IPS-18c (cell line): ENCODE results near the gene TDRD9.
A peak's percentile ranks its signal among the peaks of the same experiment; 100 is the strongest.

ENCODE experiments used
- H3K4me3 ChIP-seq: 2 replicates; pipeline ENCODE4 v1.7.0; 2013; ENCODE audit warnings: low read depth, mild to moderate bottlenecking, low read length, moderate library complexity; ENCODE audit not compliant: insufficient read depth
- H3K9me3 ChIP-seq: one replicate; pipeline ENCODE4 v1.6.1; 2013; ENCODE audit warnings: mild to moderate bottlenecking, low read length, moderate library complexity; ENCODE audit not compliant: control insufficient read depth, insufficient read depth

Gene TDRD9

GRCh38 chr14:104066279-104066678 lies 138.0 kb downstream of the TDRD9 start:
- Histone ChIP-seq H3K9me3 (peaks cover 15% of the 10 kb centered on the region), H3K4me3 (no peak overlapping the region; the same call in 1 of the 2 replicates)

GRCh38 chr14:104066719-104067295 lies 138.6 kb downstream of the TDRD9 start:
- no peak overlapping the region for H3K4me3 ChIP-seq
- H3K9me3 ChIP-seq: peaks cover 15% of the 10 kb centered on the region

GRCh38 chr14:104069541-104069940 lies 141.3 kb downstream of the TDRD9 start:
- Histone ChIP-seq H3K9me3 (peaks cover 19% of the 10 kb centered on the region), H3K4me3 (no peak overlapping the region)

GRCh38 chr14:104072586-104072985 lies 144.3 kb downstream of the TDRD9 start:
- Histone ChIP-seq H3K9me3 (peaks cover 9% of the 10 kb centered on the region), H3K4me3 (no peak overlapping the region)

GRCh38 chr14:104073764-104074163 lies 145.5 kb downstream of the TDRD9 start:
- peaks cover 6% of the 10 kb centered on the region for H3K9me3 ChIP-seq

GRCh38 chr14:104075530-104076151 lies 147.4 kb downstream of the TDRD9 start:
- H3K4me3 ChIP-seq: no peak overlapping the region
- H3K9me3 ChIP-seq: peaks cover 6% of the 10 kb centered on the region

More at GRCh38 chr14:104073764-104074163, 145.5 kb downstream of the TDRD9 start:
- no peak overlapping the region for H3K4me3 ChIP-seq

- Histone ChIP-seq H3K9me3 (peaks cover 6% of the 10 kb centered on the region), H3K4me3 (no peak overlapping the region)
Measured at GRCh38 chr14:104076743-104077142, 148.5 kb downstream of the TDRD9 start.

GRCh38 chr14:104078031-104078455 lies 149.8 kb downstream of the TDRD9 start:
- Histone ChIP-seq H3K4me3 (no peak overlapping the region), H3K9me3 (peaks cover 6% of the 10 kb centered on the region)

- Histone ChIP-seq H3K4me3 (no peak overlapping the region), H3K9me3 (no peaks in the 10 kb centered on the region)
Measured at GRCh38 chr14:104080376-104081260, 152.4 kb downstream of the TDRD9 start.

- no peaks in the 10 kb centered on the region for H3K9me3 ChIP-seq
Measured at GRCh38 chr14:104081261-104081835, 153.1 kb downstream of the TDRD9 start.

GRCh38 chr14:104081951-104082464 lies 153.8 kb downstream of the TDRD9 start:
- Histone ChIP-seq H3K4me3 (no peak overlapping the region), H3K9me3 (no peaks in the 10 kb centered on the region)

More at GRCh38 chr14:104081261-104081835, 153.1 kb downstream of the TDRD9 start:
- no peak overlapping the region for H3K4me3 ChIP-seq

- H3K9me3 ChIP-seq: no peaks in the 10 kb centered on the region
Measured at GRCh38 chr14:104082807-104083206, 154.6 kb downstream of the TDRD9 start.

GRCh38 chr14:104084251-104085002 lies 156.2 kb downstream of the TDRD9 start:
- no peak overlapping the region for H3K4me3 ChIP-seq

More at GRCh38 chr14:104082807-104083206, 154.6 kb downstream of the TDRD9 start:
- no peak overlapping the region for H3K4me3 ChIP-seq

GRCh38 chr14:104085032-104085888 lies 157.0 kb downstream of the TDRD9 start, which contains the start of gene ASPG:
TSS of gene ASPG (plus strand) at chr14:104085700. CDS start at chr14:104085771, 71 bp downstream.
- Histone ChIP-seq H3K4me3 (peak within 1 kb of the TSS; percentile 40; the same call in 1 of the 2 replicates), H3K9me3 (no peaks in the 10 kb centered on the region)

More at GRCh38 chr14:104084251-104085002, 156.2 kb downstream of the TDRD9 start:
- H3K9me3 ChIP-seq: no peaks in the 10 kb centered on the region

GRCh38 chr14:104085889-104086201 lies 157.6 kb downstream of the TDRD9 start:
- peak overlapping the region; percentile 40; the same call in 1 of the 2 replicates for H3K4me3 ChIP-seq
- peaks cover 3% of the 10 kb centered on the region for H3K9me3 ChIP-seq

GRCh38 chr14:104086210-104086660 lies 158.0 kb downstream of the TDRD9 start:
- no peak overlapping the region; the same call in 1 of the 2 replicates for H3K4me3 ChIP-seq

More at GRCh38 chr14:104086210-104086660, 158.0 kb downstream of the TDRD9 start:
- peaks cover 3% of the 10 kb centered on the region for H3K9me3 ChIP-seq
